ENCODE data around the gene PLPP4.

GRCh38 chr10:120539076-120539475 lies 82.0 kb downstream of the PLPP4 start:
- TF ChIP-seq POLR2A (IDR thresholded peaks at IDR 0.05), result no peak
- no peak for TF ChIP-seq CTCF (IDR thresholded peaks at IDR 0.05)
- TF ChIP-seq POLR2AphosphoS5 (IDR thresholded peaks at IDR 0.05), result no peak

Measured in suprapubic skin (tissue), 4 donors.